HG02840 (cell line): ENCODE results near the gene INTS11.

Experiments used
- ATAC-seq: cut with Tn5 transposase; IDR thresholded peaks from one replicate; pipeline ENCODE4 v1.9.1; 2021; ENCODE audit warnings: mild to moderate bottlenecking, moderate library complexity, moderate number of reproducible peaks; ENCODE audit not compliant: unreplicated experiment, low FRiP score

INTS11 gene

DNA sequence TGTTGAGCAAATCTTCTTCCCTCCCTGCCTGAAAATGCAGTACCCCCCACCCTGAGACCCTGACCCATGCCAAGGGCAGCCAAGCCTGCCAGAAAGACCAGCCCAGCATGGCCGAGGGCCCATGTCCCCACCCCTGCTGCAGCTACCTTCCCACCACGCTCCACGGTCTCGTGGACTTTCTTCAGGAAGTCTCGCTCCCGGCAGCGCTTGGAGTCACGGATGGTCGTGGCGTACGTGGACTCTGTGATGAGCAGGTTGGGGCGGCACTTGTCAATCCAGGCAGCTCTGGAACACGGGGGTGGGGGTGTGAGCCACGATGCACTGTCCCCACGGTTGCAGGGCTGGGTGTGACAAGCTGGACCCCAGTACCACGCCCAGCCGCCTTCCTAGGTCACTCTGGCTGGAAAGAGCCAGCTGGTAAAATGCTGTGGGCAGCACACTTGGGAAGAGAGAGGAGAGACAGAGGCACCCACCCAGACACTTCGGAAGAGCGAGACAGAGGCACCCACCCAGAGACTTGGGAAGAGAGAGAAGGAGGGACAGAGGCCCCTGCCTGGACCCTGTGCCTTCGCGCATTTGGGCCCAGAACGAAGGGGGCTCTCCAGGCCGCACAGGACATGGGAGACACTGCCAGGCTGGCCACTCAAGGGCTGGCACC is 9.7 kb downstream of the INTS11 start:
- ATAC-seq = no peak

DNA sequence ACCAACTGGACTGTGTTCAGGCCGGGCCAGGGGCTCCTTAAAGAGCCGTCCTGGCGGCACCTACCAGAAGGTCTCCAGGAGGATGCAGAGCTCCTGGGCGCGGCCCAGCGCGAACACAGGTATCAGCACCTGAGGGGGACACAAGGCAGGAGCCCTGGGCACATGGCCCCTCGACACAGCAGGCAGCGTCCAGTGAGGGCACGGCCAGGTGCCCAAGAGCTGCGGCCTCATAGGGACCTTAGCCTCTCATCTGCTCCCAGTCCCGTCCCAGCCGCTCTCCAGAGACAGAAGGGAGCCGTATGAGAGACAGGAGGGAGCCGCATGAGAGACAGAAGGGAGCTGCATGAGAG is 10.2 kb downstream of the INTS11 start:
- ATAC-seq = no peak

DNA sequence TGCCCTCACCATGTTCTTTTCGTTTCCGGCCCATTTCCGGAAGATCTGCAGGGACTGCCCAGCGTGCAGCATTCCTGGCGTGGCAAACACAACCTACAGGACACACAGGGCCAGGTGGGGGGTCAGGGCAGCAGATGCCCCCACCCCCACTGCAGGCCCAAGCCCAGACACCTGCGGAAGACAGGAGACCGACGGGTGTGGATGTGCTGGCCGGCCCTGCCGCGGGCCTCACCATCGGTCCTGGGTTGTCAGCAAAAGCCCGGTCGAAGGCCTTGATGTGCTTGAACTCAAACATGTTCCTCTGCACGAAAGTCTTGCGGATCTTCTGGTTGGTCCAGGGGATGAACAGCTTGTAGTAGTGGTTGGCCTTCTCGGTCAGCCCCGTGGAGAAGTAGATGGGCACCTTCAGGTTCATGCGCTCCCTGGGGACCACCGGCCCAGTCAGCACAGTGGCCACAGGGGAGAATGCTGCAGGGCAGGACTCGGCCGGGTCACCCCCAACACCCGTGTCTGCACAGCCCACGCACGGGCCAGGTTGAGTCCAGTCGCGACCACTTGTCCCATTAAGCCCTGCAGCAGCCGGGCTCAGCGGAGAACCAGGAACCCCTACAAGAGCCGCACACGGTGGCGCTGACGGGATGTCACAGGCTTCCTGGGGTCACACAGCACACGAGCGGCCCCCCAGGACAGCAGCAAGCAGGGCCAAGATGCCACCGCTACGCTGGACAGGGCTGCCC is 10.8 kb downstream of the INTS11 start:
- no peak for ATAC-seq

DNA sequence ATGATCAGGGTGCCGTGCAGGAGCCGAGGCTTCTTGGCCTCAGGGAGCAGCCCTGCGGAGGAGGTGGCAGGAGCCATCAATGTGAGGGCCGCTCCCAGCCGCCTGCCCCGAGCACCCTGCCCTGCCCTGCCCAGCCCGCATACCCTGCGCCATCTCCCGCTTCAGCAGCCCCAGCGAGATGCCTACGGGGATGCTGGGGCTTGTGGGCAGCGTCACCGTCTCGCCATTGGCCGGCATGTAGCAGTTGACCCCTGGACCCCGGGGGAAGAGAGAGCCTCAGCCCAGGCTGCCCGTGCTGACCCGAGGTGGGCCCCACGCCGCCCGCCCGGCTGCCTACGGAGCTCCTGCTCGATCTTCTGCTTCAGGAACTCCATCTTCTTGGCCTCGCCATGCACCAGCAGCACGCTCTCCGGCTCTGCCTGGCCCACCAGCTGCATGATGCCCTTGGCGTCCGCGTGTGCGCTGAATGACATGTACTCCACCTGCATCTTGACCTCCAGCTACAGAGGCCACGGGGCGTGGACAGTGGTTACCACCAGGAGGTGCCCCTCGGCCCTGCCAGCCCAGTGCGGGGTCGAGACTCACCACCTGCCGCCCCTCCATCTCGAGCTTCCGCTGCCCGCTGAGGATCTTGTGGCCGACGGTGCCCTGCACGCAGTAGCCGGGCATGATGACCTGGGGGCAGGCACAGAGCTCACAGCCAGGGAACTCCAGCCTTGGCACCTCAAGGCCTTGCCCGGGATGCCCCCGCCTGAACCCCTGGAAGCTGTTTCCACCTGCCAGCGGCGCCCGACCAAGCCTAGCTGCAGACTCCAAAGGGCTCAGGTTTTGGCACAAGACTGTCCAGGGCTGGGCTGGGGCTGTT is 11.8 kb downstream of the INTS11 start:
- no peak for ATAC-seq

GRCh38 chr1:1311107-1312104 is 13.1 kb downstream of the INTS11 start:
- no peak for ATAC-seq

- ATAC-seq = no peak
Measured at GRCh38 chr1:1310476-1311053, 13.9 kb downstream of the INTS11 start.

DNA sequence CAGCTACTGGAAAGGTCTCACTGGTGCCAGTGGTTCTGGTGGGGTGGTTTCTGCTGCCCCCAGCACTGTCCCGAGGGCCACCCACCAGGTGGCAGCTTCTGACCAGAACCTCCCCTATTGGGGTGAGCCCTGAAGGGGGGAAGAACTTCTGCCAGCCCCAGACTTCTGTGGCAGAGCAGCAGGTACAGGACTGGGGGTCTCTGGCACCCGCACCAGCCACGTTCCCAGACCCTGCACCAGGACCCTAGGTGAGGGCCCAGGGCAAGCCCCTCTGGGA is 14.4 kb downstream of the INTS11 start:
- ATAC-seq = no peak

- ATAC-seq = no peak
Measured at GRCh38 chr1:1309251-1310108, 15.0 kb downstream of the INTS11 start.

DNA sequence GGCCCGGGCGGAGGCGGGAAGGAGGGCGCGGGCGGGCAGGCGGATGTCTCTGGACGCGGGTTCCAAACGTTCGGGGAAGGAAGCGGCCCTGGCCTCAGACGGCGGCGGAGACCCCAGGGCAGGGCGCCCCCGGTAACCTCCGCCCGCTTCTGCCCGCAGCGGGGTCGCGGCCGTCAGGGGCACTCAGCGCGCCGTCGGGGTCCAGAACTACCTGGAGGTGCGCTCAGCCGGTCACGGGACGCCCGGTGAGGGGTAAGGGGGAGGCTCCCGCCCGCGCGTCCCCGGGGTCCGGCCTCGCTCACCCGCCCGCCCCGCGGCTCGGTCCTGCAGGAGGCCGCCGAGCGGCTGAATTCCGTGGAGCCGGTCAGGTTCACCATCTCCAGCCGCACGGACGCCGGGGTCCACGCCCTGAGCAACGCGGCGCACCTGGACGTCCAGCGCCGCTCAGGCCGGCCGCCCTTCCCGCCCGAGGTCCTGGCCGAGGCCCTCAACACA is 15.7 kb downstream of the INTS11 start:
- no peak for ATAC-seq

GRCh38 chr1:1307923-1308755 is 16.3 kb downstream of the INTS11 start, which contains the start of the genes ACAP3 and PUSL1:
TSS of gene ACAP3 (minus strand) at chr1:1307930. CDS start at chr1:1307815, 115 bp downstream.
TSS of gene PUSL1 (plus strand) at chr1:1308597. CDS start at chr1:1308644, 47 bp downstream.
- peak; percentile 60 for ATAC-seq

DNA sequence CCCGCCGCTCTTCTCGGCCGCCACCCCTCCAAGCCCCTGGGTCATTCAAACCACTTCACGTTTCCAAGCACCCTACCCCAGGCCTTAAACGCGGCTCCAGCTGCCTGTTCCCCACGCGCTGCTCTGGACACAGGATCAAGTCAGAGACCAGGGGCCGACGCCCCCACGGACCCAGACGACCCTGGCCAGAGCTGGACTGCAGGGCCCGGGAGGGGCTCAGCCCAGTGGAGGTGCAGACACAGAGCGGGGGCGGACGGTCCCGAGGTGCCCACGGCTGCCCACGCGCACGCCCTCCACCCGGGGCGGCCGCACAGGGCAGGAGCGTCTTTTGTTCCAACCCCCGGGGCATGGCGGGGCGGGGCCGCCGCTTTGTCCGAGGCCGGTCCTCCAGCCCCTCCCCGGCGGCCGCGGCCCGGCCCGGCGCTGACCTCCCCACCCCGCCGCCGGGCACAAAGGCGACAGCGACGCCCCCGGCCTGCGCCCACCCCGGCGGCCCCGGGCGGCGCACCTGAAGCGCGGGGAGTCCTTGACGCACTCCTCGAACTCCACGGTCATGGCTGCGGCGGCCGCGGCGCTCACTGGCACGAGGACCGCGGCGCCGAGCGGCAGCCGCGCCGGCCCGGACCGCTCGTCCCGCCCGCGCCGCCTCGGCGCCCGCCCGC is 17.1 kb downstream of the INTS11 start:
- ATAC-seq = peak; percentile 13

DNA sequence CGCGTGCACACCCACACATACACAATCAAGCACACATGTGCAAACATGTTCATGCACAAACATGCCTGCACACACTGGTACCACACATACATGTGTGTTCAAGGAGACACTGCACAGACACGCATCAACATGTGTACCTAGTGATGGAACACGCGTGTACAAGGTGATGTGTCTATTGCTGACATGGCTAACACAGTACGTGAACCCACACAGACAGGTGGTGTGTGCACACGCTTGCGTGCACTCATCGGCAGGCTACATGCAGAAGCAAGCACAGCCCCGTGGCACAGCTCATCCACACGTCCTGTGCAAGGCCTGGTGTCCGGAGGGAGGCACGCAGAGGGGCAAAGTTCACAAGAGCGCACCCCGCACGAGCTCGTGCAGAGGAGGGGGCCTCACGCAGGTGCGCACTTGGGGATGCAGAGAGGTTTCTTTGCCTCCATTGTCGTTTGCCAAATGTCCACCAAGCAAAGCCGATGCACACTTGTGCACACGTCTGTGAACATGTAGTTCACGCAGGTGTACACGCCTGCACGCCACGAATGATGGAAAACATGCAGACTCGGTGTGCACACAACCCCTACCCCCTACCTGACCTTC is 17.7 kb downstream of the INTS11 start:
- ATAC-seq = no peak

- ATAC-seq = no peak
Measured at GRCh38 chr1:1306070-1306660, 18.3 kb downstream of the INTS11 start.

DNA sequence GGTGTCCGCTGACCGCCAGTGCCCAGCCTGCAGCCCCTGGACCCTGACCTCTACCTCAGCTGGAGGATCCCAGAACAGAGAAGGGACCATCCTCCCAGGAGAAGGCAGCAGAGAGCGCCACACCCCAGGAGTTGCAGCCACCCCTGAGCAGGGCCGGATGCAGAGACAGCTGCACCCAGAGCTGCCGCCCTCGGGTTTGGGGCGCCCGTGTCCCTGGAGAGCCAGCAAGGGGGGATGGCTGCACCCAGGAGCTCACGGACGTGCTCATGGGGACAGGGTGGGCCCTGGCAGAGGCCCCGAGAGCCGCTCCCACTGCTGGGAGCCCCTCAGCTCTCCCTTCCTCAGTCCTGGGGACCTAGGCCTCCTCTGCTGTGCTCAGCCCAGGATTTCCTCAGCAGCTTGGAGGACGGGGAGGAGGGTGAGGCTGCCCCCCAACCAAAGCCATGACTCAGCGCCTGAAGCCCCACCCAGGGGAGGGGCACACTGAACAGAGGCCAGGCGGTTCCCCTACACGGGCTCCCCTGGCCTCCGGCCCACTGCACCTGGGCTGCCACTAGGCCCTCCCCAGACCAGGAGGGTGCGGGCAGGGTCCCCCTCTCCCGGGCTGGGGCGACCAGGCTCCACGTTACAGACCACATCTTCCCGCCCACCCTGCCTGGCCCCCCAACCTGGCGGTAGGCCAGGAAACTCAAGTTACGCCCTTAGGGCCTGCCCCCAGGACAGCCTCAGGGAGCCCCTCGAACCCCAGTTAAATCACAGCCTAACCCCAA is 19.0 kb downstream of the INTS11 start:
- no peak for ATAC-seq

GRCh38 chr1:1304331-1305299 is 19.8 kb downstream of the INTS11 start:
- ATAC-seq = no peak
